HCT116 (cell line): ENCODE results near the gene KIF26A. TPM values are rescaled to one million over a fixed set of nuclear protein-coding genes. Genes with fewer than 3 reads are reported as not detected.

Experiments used
- ATAC-seq: fragments of 200-7000 bp; cut with Tn5 transposase; 2 replicates; pipeline ENCODE4 v1.9.1; 2020; ENCODE audit warnings: mild to moderate bottlenecking, moderate library complexity
- BruUV-seq: library from RNA; stranded (reverse); fragments of 400-500 nt; replicated peaks from 2 replicates; lab custom pipeline; 2021; lab: Mats Ljungman, UMichigan
- CTCF ChIA-PET: fragments of 300-600 bp; sonication (Branson Sonifier 250); formaldehyde crosslinking; loops from one replicate; lab custom pipeline; 2021; ENCODE audit warnings: antibody characterized with exemption; lab: Charles Lee
- POLR2A ChIA-PET: fragments of 300-600, 350-600 bp; sonication (Branson Sonifier 250); formaldehyde crosslinking; loops from one replicate; lab custom pipeline; 2021; ENCODE audit warnings: antibody characterized with exemption; lab: Charles Lee
- RAD21 ChIA-PET, 2 experiments: fragments of 300-600 bp; sonication (Branson Sonifier 250); formaldehyde crosslinking; loops; one replicate each; lab custom pipeline; 2023; ENCODE audit warnings: low total read pairs in 2 of 2; ENCODE audit not compliant: uncharacterized antibody in 2 of 2, unreplicated experiment in 2 of 2, low non-redundant PET in 1 of 2; lab: Charles Lee
- DNase-seq: peaks from one replicate; pipeline ENCODE4 v3.0.0-alpha.2; 2010; ENCODE audit warnings: low read depth, low spot score
- H2AFZ ChIP-seq: fragments of 200-600 bp; shearing (Covaris generic), sonication (generic); 2 replicates; pipeline ENCODE4 v1.6.1; 2017; ENCODE audit warnings: low read depth, mixed run types, mixed read lengths, antibody characterized with exemption, low read length; ENCODE audit not compliant: poor library complexity, severe bottlenecking
- H3K27ac ChIP-seq: 2 replicates; pipeline ENCODE4 v1.5.1; 2012; ENCODE audit warnings: low read depth, low read length
- H3K27me3 ChIP-seq: fragments of 200-600 bp; sonication (generic); 2 replicates; pipeline ENCODE4 v1.6.1; 2016; ENCODE audit warnings: mixed run types, low read length, mixed read lengths; ENCODE audit not compliant: insufficient read depth
- H3K36me3 ChIP-seq, 2 experiments: fragments of 200-500 bp in 1 of 2; fragments of 200-600 bp in 1 of 2; sonication (Bioruptor generic) in 1 of 2; sonication (generic) in 1 of 2; 2 replicates each; pipeline versions ENCODE4 v1.5.1 to v1.6.1; 2014 to 2016; ENCODE audit warnings: low read length in 2 of 2, inconsistent platforms in 1 of 2, mixed read lengths in 1 of 2, mixed run types in 1 of 2; ENCODE audit not compliant: insufficient read depth in 2 of 2, control insufficient read depth in 1 of 2
- H3K4me1 ChIP-seq, 2 experiments: fragments of 200-600 bp in 1 of 2; sonication (generic) in 1 of 2; 2 replicates each; pipeline versions ENCODE4 v1.5.1 to v1.6.1; 2012 to 2017; ENCODE audit warnings: low read length in 2 of 2, inconsistent platforms in 1 of 2, mild to moderate bottlenecking in 1 of 2, mixed read lengths in 1 of 2, mixed run types in 1 of 2, moderate library complexity in 1 of 2; ENCODE audit not compliant: insufficient read depth in 2 of 2, control insufficient read depth in 1 of 2
- H3K4me2 ChIP-seq: fragments of 200-600 bp; sonication (generic); 2 replicates; pipeline ENCODE4 v1.6.1; 2017; ENCODE audit warnings: mixed run types, low read length, mixed read lengths
- H3K4me3 ChIP-seq, 2 experiments: fragments of 200-600 bp in 1 of 2; sonication (generic) in 1 of 2; replicated peaks in 1 of 2; 2 replicates each; pipeline ENCODE4 v1.5.1; 2011 to 2016; ENCODE audit warnings: low read length in 2 of 2, control low read depth in 1 of 2, low read depth in 1 of 2, mild to moderate bottlenecking in 1 of 2, mixed read lengths in 1 of 2, mixed run types in 1 of 2
- H3K79me2 ChIP-seq: fragments of 200-600 bp; sonication (generic); 2 replicates; pipeline ENCODE4 v1.6.1; 2017; ENCODE audit warnings: mild to moderate bottlenecking, mixed run types, low read length, moderate library complexity, mixed read lengths; ENCODE audit not compliant: insufficient read depth
- H3K9ac ChIP-seq: fragments of 200-600 bp; sonication (generic); 2 replicates; pipeline ENCODE4 v1.6.1; 2016; ENCODE audit warnings: low read length, mixed read lengths
- H3K9me2 ChIP-seq: fragments of 200-600 bp; sonication (generic), shearing (Covaris generic); 2 replicates; pipeline ENCODE4 v1.6.1; 2017; ENCODE audit warnings: mixed run types, mild to moderate bottlenecking, moderate library complexity; ENCODE audit not compliant: insufficient read depth
- H3K9me3 ChIP-seq, 2 experiments: fragments of 200-500 bp in 1 of 2; fragments of 200-600 bp in 1 of 2; sonication (Bioruptor generic) in 1 of 2; sonication (generic) in 1 of 2; 2 replicates each; pipeline ENCODE4 v1.6.1; 2014 to 2017; ENCODE audit warnings: low read length in 2 of 2, mixed read lengths in 2 of 2, inconsistent platforms in 1 of 2, low read depth in 1 of 2, mild to moderate bottlenecking in 1 of 2, mixed run types in 1 of 2, moderate library complexity in 1 of 2; ENCODE audit not compliant: control insufficient read depth in 1 of 2, insufficient read depth in 1 of 2
- H4K20me1 ChIP-seq: fragments of 200-600 bp; sonication (generic), shearing (Covaris generic); 2 replicates; pipeline ENCODE4 v1.6.1; 2017; ENCODE audit warnings: mixed run types, mild to moderate bottlenecking, moderate library complexity; ENCODE audit not compliant: insufficient read depth
- CBX3 ChIP-seq: IDR thresholded peaks from 2 replicates; pipeline ENCODE4 v1.6.1; 2012; ENCODE audit warnings: low read depth
- EGR1 ChIP-seq: IDR thresholded peaks from 2 replicates; pipeline ENCODE4 v1.6.1; 2012; ENCODE audit warnings: low read depth
- EZH2 ChIP-seq: fragments of 200-600 bp; sonication (generic); IDR thresholded peaks from 2 replicates; pipeline ENCODE4 v1.6.1; 2017; ENCODE audit warnings: antibody characterized with exemption, mixed run types
- JUND ChIP-seq: IDR thresholded peaks from 2 replicates; pipeline ENCODE4 v1.6.1; 2012
- MAX ChIP-seq: IDR thresholded peaks from 2 replicates; pipeline ENCODE4 v1.6.1; 2012
- POLR2A ChIP-seq: IDR thresholded peaks from 2 replicates; pipeline ENCODE4 v1.7.0; 2011; ENCODE audit warnings: borderline replicate concordance; ENCODE audit not compliant: insufficient read depth, insufficient read length; ENCODE audit errors: extremely low read depth
- SP1 ChIP-seq: IDR thresholded peaks from 2 replicates; pipeline ENCODE4 v1.6.1; 2012; ENCODE audit warnings: low read depth
- SRF ChIP-seq: IDR thresholded peaks from 2 replicates; pipeline ENCODE4 v1.6.1; 2012; ENCODE audit warnings: low read depth
- ZBTB33 ChIP-seq: IDR thresholded peaks from 2 replicates; pipeline ENCODE4 v1.6.1; 2011; ENCODE audit warnings: mild to moderate bottlenecking, low read length, moderate library complexity; ENCODE audit not compliant: insufficient replicate concordance; ENCODE audit errors: extremely low read depth
- ZFX ChIP-seq: fragments of 450-650 bp; IDR thresholded peaks from 2 replicates; pipeline ENCODE4 v1.6.1; 2017
- ZNF274 ChIP-seq: fragments of 200-500 bp; sonication (Bioruptor generic); IDR thresholded peaks from 2 replicates; pipeline ENCODE4 v1.6.1; 2014; ENCODE audit warnings: mild to moderate bottlenecking, low read depth, low read length, inconsistent platforms
- intact Hi-C: fragments of 100-400 bp; cut with micrococcal nuclease; formaldehyde crosslinking; loops from 2 replicates; pipeline ENCODE4 v1.10.0; 2022
- total RNA-seq: library from RNA; stranded (reverse); gene quantifications from one replicate; pipeline ENCODE4 v1.2.1, GENCODE V29; 2021; ENCODE audit not compliant: unreplicated experiment
- TF ChIP-seq, protein P1 (sequence below), 3 experiments: fragments of 200-600 bp in 1 of 3; sonication (generic) in 1 of 3; IDR thresholded peaks in 2 of 3; conservative IDR thresholded peaks in 1 of 3; 2 replicates each; pipeline ENCODE4 v1.5.1; 2012 to 2017; ENCODE audit warnings: low read depth in 2 of 3, low read length in 2 of 3, antibody characterized with exemption in 1 of 3, borderline replicate concordance in 1 of 3, control low read depth in 1 of 3, mild to moderate bottlenecking in 1 of 3, mixed read lengths in 1 of 3, mixed run types in 1 of 3, moderate library complexity in 1 of 3; ENCODE audit not compliant: insufficient read depth in 1 of 3
- TF ChIP-seq, protein P2 (sequence below): IDR thresholded peaks from 2 replicates; pipeline ENCODE4 v1.6.1; 2012

KIF26A gene
- total RNA-seq, 1 experiment from 2014 or later = 10.2 TPM

GRCh38 chr14:104110491-104111209 lies 27.7 kb upstream of the KIF26A start (continued):
- TF ChIP-seq, protein P1, sequence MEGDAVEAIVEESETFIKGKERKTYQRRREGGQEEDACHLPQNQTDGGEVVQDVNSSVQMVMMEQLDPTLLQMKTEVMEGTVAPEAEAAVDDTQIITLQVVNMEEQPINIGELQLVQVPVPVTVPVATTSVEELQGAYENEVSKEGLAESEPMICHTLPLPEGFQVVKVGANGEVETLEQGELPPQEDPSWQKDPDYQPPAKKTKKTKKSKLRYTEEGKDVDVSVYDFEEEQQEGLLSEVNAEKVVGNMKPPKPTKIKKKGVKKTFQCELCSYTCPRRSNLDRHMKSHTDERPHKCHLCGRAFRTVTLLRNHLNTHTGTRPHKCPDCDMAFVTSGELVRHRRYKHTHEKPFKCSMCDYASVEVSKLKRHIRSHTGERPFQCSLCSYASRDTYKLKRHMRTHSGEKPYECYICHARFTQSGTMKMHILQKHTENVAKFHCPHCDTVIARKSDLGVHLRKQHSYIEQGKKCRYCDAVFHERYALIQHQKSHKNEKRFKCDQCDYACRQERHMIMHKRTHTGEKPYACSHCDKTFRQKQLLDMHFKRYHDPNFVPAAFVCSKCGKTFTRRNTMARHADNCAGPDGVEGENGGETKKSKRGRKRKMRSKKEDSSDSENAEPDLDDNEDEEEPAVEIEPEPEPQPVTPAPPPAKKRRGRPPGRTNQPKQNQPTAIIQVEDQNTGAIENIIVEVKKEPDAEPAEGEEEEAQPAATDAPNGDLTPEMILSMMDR (IDR thresholded peaks at IDR 0.05 in 2 of 3, conservative IDR thresholded peaks at IDR 0.05 in 1 of 3; ENCODE audit: borderline replicate concordance in 1 of 3, insufficient read depth in 1 of 3, low read depth in 2 of 3, low read length in 2 of 3) = no peak
- TF ChIP-seq EGR1 (no peak), ZBTB33 (no peak), CBX3 (no peak)

DNA sequence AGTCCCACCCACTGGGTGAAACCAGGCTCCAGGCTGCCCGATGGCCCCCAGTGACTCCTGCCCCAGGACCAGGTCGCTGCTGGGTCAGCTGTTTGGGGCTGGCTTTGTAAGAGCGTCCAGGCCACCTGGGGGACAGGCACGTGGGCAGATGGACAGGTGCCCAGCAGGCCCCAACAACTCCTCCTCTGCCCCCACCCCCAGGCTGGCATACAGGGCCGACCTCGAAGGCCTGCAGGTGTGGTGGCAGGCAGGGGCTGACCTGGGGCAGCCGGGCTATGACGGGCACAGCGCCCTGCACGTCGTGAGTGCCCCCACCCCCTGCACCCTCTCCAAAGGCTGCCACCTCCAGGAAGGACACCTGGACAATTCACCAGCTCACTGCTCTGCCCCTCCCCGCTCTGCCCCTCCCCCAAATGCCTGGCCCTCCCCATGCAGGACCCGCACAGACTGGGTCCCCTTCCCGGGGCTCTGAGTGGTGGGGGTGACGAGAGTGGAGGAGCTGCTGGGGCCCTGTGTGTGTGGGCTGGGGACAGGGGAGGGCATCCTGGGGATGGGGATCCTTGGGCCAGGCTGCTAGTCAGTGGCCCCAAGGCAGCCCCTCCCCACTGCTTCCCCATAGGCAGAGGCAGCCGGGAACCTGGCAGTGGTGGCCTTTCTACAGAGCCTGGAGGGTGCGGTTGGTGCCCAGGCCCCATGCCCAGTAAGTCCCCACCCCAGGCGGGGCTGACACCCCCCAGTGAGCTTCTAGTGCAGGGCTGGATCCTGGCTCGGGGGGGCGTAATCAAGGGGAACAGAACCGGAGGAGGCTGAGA lies 26.9 kb upstream of the KIF26A start:
- H3K4me3 ChIP-seq = no peak overlapping the region
- TF ChIP-seq, protein P1 (IDR thresholded peaks at IDR 0.05 in 2 of 3, conservative IDR thresholded peaks at IDR 0.05 in 1 of 3; ENCODE audit: borderline replicate concordance in 1 of 3, insufficient read depth in 1 of 3, low read depth in 2 of 3, low read length in 2 of 3) = no peak
- TF ChIP-seq CBX3 (no peak), EGR1 (no peak), SP1 (no peak), POLR2A (no peak), ZNF274 (no peak), JUND (no peak), ZFX (no peak), EZH2 (no peak), MAX (no peak), SRF (no peak)
- TF ChIP-seq, protein P2, sequence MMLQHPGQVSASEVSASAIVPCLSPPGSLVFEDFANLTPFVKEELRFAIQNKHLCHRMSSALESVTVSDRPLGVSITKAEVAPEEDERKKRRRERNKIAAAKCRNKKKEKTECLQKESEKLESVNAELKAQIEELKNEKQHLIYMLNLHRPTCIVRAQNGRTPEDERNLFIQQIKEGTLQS = no peak
- TF ChIP-seq, all 23 proteins: peak for 0
- H3K9me2 ChIP-seq = no peaks in the 10 kb centered on the region
- H2AFZ ChIP-seq = no peak overlapping the region
- ChIA-PET CTCF (no interaction called here), RAD21 (no interaction called here), POLR2A (no interaction called here)
- ATAC-seq (no peak), DNase-seq (no peak)
- no peaks in the 10 kb centered on the region for H4K20me1 ChIP-seq
- H3K4me2 ChIP-seq = no peak overlapping the region
- no TSS peak for BruUV-seq
- peaks cover 27 to 51% of the 10 kb centered on the region in 2 experiments; a peak in 3 of 4 replicates for H3K4me1 ChIP-seq
- no peak overlapping the region for H3K27ac ChIP-seq
- H3K9me3 ChIP-seq = no peaks in the 10 kb centered on the region
- H3K36me3 ChIP-seq = no peaks in the 10 kb centered on the region
- no peaks in the 10 kb centered on the region for H3K79me2 ChIP-seq
- H3K27me3 ChIP-seq = no peaks in the 10 kb centered on the region
- intact Hi-C loops = no loop called here
- H3K9ac ChIP-seq = no peak overlapping the region
